BJ (cell line): ENCODE measurements around the gene MRPL21. TPM values are rescaled to one million over a fixed set of nuclear protein-coding genes. Genes with fewer than 3 reads are reported as not detected.

Experiments
- CTCF ChIA-PET: fragments of 350-600 bp; formaldehyde crosslinking; extraction: SDS; loops from one replicate; lab custom pipeline; 2021; ENCODE audit warnings: antibody characterized with exemption, inconsistent platforms; lab: Yijun Ruan, JAX
- POLR2A ChIA-PET: fragments of 300-600 bp; sonication (Branson Sonifier 250); formaldehyde crosslinking; extraction: SDS; loops from one replicate; lab custom pipeline; 2021; ENCODE audit warnings: antibody characterized with exemption; lab: Charles Lee
- DNase-seq: peaks from one replicate; pipeline ENCODE4 v3.0.0-alpha.2; 2011; ENCODE audit warnings: low read depth
- H3K27me3 ChIP-seq: 2 replicates; pipeline ENCODE4 v1.6.0; 2011; ENCODE audit warnings: low read length; ENCODE audit not compliant: control insufficient read depth, insufficient read depth
- H3K36me3 ChIP-seq: 2 replicates; pipeline ENCODE4 v1.5.1; 2011; ENCODE audit warnings: low read length; ENCODE audit not compliant: control insufficient read depth, insufficient read depth
- H3K4me3 ChIP-seq: 2 replicates; pipeline ENCODE4 v1.5.1; 2011; ENCODE audit warnings: low read depth, mild to moderate bottlenecking, control low read depth, low read length
- polyA plus RNA-seq: library from polyadenylated mRNA; depleted of rRNA; stranded (reverse); fragments of >200 nt; gene quantifications from 2 replicates; pipeline ENCODE4 v1.2.3, GENCODE V29; 2011
- TF ChIP-seq, protein P1 (sequence below): IDR thresholded peaks from 2 replicates; pipeline ENCODE4 v1.5.1; 2011; ENCODE audit warnings: low read depth, mild to moderate bottlenecking, control low read depth, inconsistent platforms, low read length, moderate library complexity; ENCODE audit not compliant: insufficient read depth

Gene MRPL21
- polyA plus RNA-seq, 1 experiment = 57.2 TPM

DNA sequence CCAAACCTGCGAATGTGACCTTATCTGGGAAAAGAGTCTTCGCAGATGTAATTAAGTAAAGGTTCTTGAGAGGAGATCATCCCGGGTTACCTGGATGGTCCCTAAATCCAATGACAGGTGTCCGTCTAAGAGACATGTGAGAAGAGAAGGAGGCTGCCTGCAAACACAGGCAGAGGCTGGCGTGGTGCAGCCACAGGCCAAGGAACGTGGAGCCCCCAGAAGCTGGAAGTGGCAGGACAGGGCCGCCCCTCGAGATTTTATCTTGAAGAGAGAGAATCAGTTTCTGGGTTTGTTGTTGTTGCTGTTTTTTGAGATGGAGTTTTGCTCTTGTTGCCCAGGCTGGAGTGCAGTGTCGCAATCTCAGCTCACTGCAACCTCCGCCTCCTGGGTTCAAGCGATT, 43.5 kb upstream of the MRPL21 start:
- CTCF ChIA-PET = no interaction called here
- POLR2A ChIA-PET = no interaction called here
- TF ChIP-seq, protein P1, sequence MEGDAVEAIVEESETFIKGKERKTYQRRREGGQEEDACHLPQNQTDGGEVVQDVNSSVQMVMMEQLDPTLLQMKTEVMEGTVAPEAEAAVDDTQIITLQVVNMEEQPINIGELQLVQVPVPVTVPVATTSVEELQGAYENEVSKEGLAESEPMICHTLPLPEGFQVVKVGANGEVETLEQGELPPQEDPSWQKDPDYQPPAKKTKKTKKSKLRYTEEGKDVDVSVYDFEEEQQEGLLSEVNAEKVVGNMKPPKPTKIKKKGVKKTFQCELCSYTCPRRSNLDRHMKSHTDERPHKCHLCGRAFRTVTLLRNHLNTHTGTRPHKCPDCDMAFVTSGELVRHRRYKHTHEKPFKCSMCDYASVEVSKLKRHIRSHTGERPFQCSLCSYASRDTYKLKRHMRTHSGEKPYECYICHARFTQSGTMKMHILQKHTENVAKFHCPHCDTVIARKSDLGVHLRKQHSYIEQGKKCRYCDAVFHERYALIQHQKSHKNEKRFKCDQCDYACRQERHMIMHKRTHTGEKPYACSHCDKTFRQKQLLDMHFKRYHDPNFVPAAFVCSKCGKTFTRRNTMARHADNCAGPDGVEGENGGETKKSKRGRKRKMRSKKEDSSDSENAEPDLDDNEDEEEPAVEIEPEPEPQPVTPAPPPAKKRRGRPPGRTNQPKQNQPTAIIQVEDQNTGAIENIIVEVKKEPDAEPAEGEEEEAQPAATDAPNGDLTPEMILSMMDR = no peak
- Histone ChIP-seq H3K27me3 (no peaks in the 10 kb centered on the region), H3K4me3 (no peak overlapping the region), H3K36me3 (no peaks in the 10 kb centered on the region; the same call in 1 of the 2 replicates)
- DNase-seq = no peak

DNA sequence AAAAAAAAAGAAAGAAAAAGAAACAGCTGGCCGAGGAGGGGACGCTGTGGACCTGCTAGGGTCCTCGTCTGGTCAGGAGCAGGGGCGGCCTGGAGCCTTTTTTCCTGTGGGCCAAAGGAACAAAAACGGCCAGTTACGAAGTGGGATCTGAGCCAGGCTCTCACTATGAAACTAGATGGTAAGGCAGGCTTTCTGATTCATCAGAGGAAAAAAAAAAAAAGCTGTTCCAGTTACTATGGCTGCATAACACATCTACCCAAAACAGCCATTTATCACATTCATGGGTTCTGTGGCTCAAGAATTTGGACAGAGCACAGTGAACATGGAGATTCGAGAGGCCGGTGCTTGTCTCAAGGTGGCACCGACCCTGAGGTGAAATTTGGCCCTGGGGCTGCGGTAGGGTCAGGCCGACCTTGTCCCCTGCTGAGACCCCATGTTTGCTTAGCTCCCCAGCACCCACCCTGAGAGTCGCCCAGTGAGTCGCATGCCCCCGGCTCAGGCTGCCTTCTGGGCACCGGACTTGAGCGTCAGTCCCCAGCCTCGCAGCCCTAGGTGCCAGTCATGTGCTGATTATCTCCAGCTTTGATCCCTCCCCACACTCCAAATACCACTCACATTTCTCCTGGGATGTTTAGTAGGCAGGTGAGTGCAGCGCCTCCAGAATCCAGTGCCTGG, 42.9 kb upstream of the MRPL21 start:
- peak; percentile 70 for DNase-seq
- CTCF ChIA-PET = no interaction called here
- Histone ChIP-seq H3K4me3 (no peak overlapping the region), H3K27me3 (no peaks in the 10 kb centered on the region), H3K36me3 (peaks cover 2% of the 10 kb centered on the region; the same call in 1 of the 2 replicates)
- TF ChIP-seq, protein P1 = no peak
- POLR2A ChIA-PET = interaction anchor here (0.6 to 0.8 kb wide), 3 partner anchors 90 to 830 kb away, joined by 4 to 8 read pairs (median 4); no protein-coding TSS in a partner anchor

DNA sequence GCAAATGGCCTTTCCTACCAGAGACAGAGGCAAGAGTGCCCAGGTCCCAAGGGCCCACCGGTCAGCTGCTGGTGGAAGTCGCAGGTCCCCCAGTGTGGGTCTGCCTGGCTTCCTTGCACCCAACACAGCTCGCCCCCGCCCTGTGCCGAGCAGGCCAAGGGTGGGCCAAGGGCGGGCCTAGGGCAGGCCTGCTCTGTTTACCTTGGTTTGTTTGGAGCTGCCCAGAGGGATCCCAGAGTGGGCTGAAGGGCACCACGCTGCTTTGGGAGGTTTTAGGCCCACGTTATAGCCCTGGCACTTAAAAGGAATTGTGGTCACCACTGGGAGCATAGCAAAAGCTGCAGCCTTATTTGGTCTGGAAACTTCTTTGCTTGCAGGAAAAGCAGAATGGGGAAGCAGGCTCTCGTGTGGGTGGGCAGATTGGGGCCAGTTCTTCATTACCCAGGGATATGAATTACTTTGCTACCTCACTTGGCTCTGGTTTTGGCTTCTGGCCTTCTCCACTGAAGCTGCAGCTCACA, 39.2 kb upstream of the MRPL21 start:
- Histone ChIP-seq H3K27me3 (no peaks in the 10 kb centered on the region), H3K4me3 (no peak overlapping the region), H3K36me3 (peaks cover 11% of the 10 kb centered on the region)
- no peak for DNase-seq
- POLR2A ChIA-PET = interaction anchor here (0.6 kb wide), 1 partner anchor 67 kb away, joined by 8 read pairs; no protein-coding TSS in a partner anchor
- TF ChIP-seq, protein P1 = no peak
- CTCF ChIA-PET = interaction anchor here (0.7 to 2.2 kb wide), 4 partner anchors 12 to 147 kb away, joined by 3 to 5 read pairs (median 3); no protein-coding TSS in a partner anchor

DNA sequence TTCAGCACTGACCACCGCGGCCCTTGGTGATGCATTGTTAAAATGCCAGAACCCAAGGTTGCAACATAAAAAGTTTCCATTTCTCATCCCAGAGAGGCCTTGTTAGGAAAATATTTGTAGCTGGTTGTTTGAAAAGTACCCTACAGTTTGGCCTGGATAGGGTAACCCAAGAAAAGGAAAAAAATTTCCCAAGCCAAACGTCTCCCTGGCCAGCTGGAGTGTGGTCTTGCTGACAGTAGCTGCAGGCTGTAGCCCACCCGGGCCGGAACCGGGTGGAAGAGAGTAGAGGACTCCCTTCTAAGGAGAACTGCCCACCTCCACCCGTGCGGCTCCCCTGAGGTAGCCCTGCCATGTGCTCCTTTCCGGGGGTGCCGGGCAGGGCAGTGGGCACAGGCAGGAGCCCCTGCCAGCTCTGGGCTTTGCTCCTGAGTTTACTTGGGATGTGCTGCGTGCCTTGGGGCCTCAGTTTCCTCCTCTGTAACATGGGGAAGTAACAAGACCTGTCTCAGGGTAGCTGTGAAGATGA, 38.5 kb upstream of the MRPL21 start:
- CTCF ChIA-PET = interaction anchor here (0.7 to 2.2 kb wide), 4 partner anchors 13 to 147 kb away, joined by 3 to 5 read pairs (median 3); no protein-coding TSS in a partner anchor

More for the DNA sequence above, 38.5 kb upstream of the MRPL21 start:
- POLR2A ChIA-PET = no interaction called here
- no peaks in the 10 kb centered on the region for H3K27me3 ChIP-seq
- no peak for DNase-seq
- peaks cover 13% of the 10 kb centered on the region for H3K36me3 ChIP-seq
- H3K4me3 ChIP-seq = no peak overlapping the region
- TF ChIP-seq, protein P1 = no peak
